SK-N-SH (cell line): ENCODE results near the gene TP73. TPM values are rescaled to one million over a fixed set of nuclear protein-coding genes. Genes with fewer than 3 reads are reported as not detected.

Experiments
- CTCF ChIA-PET: fragments of 300-600, 350-600 bp; formaldehyde crosslinking; extraction: SDS; loops from one replicate; lab custom pipeline; 2021; lab: Yijun Ruan, JAX
- POLR2A ChIA-PET: fragments of 350-600 bp; sonication (Branson Sonifier 250); formaldehyde crosslinking; extraction: SDS; loops from one replicate; lab custom pipeline; 2020; ENCODE audit warnings: antibody characterized with exemption, inconsistent platforms; lab: Yijun Ruan, JAX
- DNase-seq: peaks from one replicate; pipeline ENCODE4 v3.0.0; 2012
- H2AFZ ChIP-seq: fragments of 200-600 bp; sonication (generic); 2 replicates; pipeline ENCODE4 v1.8.1; 2016; ENCODE audit warnings: antibody characterized with exemption, mild to moderate bottlenecking, low read depth
- H3F3A ChIP-seq: fragments of 200-600 bp; sonication (generic); replicated peaks from 2 replicates; pipeline ENCODE3; 2016; ENCODE audit warnings: antibody characterized with exemption, mild to moderate bottlenecking; ENCODE audit not compliant: insufficient read depth
- H3K27ac ChIP-seq, 2 experiments: fragments of 200-500 bp in 1 of 2; fragments of 200-600 bp in 1 of 2; sonication (Bioruptor generic) in 1 of 2; sonication (generic), shearing (Covaris generic) in 1 of 2; 2 replicates each; pipeline versions ENCODE4 v1.5.1 to v1.6.1; 2014 to 2016; ENCODE audit warnings: low read depth in 2 of 2, inconsistent platforms in 1 of 2, low read length in 1 of 2, mild to moderate bottlenecking in 1 of 2, mixed read lengths in 1 of 2
- H3K27me3 ChIP-seq: fragments of 200-600 bp; sonication (generic), shearing (Covaris generic); 2 replicates; pipeline ENCODE4 v1.6.1; 2016; ENCODE audit warnings: mixed run types; ENCODE audit not compliant: insufficient read depth
- H3K36me3 ChIP-seq, 2 experiments: fragments of 200-500 bp in 1 of 2; fragments of 200-600 bp in 1 of 2; sonication (Bioruptor generic) in 1 of 2; sonication (generic) in 1 of 2; replicated peaks in 1 of 2; 2 replicates each; pipeline versions ENCODE3 to v1.5.1; 2014 to 2016; ENCODE audit warnings: low read length in 1 of 2, mild to moderate bottlenecking in 1 of 2; ENCODE audit not compliant: insufficient read depth in 2 of 2, control insufficient read depth in 1 of 2
- H3K4me1 ChIP-seq, 2 experiments: fragments of 200-500 bp in 1 of 2; fragments of 200-600 bp in 1 of 2; sonication (Bioruptor generic) in 1 of 2; sonication (generic), shearing (Covaris generic) in 1 of 2; 2 replicates each; pipeline versions ENCODE4 v1.5.1 to v1.6.1; 2014 to 2016; ENCODE audit warnings: low read depth in 1 of 2, low read length in 1 of 2, mixed run types in 1 of 2; ENCODE audit not compliant: insufficient read depth in 2 of 2, control insufficient read depth in 1 of 2
- H3K4me2 ChIP-seq: fragments of 200-600 bp; sonication (generic), shearing (Covaris generic); 2 replicates; pipeline ENCODE4 v1.6.1; 2017; ENCODE audit warnings: mixed run types
- H3K4me3 ChIP-seq, 2 experiments: fragments of 200-500 bp in 1 of 2; fragments of 200-600 bp in 1 of 2; sonication (Bioruptor generic) in 1 of 2; sonication (generic), shearing (Covaris generic) in 1 of 2; 2 replicates each; pipeline versions ENCODE4 v1.5.1 to v1.8.1; 2014 to 2016; ENCODE audit warnings: low read depth in 2 of 2, inconsistent platforms in 1 of 2, low read length in 1 of 2, mild to moderate bottlenecking in 1 of 2, mixed read lengths in 1 of 2, moderate library complexity in 1 of 2
- H3K79me2 ChIP-seq: fragments of 200-600 bp; sonication (generic); 2 replicates; pipeline ENCODE4 v1.8.1; 2017; ENCODE audit warnings: mild to moderate bottlenecking; ENCODE audit not compliant: insufficient read depth
- H3K9ac ChIP-seq: fragments of 200-600 bp; sonication (generic); 2 replicates; pipeline ENCODE4 v1.6.1; 2017; ENCODE audit warnings: mixed run types
- H3K9me2 ChIP-seq: fragments of 200-600 bp; sonication (generic); 2 replicates; pipeline ENCODE4 v1.6.1; 2017; ENCODE audit warnings: mixed run types
- H3K9me3 ChIP-seq: fragments of 200-600 bp; sonication (generic); 2 replicates; pipeline ENCODE4 v1.6.1; 2017; ENCODE audit warnings: mixed run types, mild to moderate bottlenecking, moderate library complexity
- H4K20me1 ChIP-seq: fragments of 200-600 bp; sonication (generic); 2 replicates; pipeline ENCODE4 v1.6.1; 2017; ENCODE audit warnings: mild to moderate bottlenecking, mixed run types; ENCODE audit not compliant: insufficient read depth
- CHD2 ChIP-seq: fragments of 150-350 bp; IDR thresholded peaks from 2 replicates; pipeline ENCODE4 v1.6.1; 2018; ENCODE audit warnings: low read length; ENCODE audit not compliant: partially characterized antibody
- ELF1 ChIP-seq: IDR thresholded peaks from 2 replicates; pipeline ENCODE4 v1.4.0; 2012
- EZH2phosphoT487 ChIP-seq: fragments of 200-600 bp; sonication (generic); IDR thresholded peaks from 2 replicates; pipeline ENCODE4 v1.6.1; 2017; ENCODE audit warnings: low read depth, mixed run types, mild to moderate bottlenecking, antibody characterized with exemption, moderate library complexity, borderline replicate concordance
- FOXJ3 ChIP-seq: sonication (generic); formaldehyde crosslinking; IDR thresholded peaks from 2 replicates; pipeline ENCODE4 v1.5.1; 2020; ENCODE audit warnings: mild to moderate bottlenecking, missing genetic modification reagents
- FOXM1 ChIP-seq: IDR thresholded peaks from 2 replicates; pipeline ENCODE4 v1.4.0; 2012; ENCODE audit warnings: low read depth, mild to moderate bottlenecking
- GATA2 ChIP-seq: sonication (generic); formaldehyde crosslinking; IDR thresholded peaks from 2 replicates; pipeline ENCODE4 v1.5.0; 2020; ENCODE audit warnings: mild to moderate bottlenecking, missing genetic modification reagents
- MEF2A ChIP-seq: IDR thresholded peaks from 2 replicates; pipeline ENCODE4 v1.4.0; 2012; ENCODE audit warnings: low read depth, borderline replicate concordance
- MXI1 ChIP-seq: IDR thresholded peaks from 2 replicates; pipeline ENCODE4 v1.6.1; 2012; ENCODE audit warnings: mild to moderate bottlenecking, low read depth, low read length, improper control_type of control experiment
- NRF1 ChIP-seq: IDR thresholded peaks from 2 replicates; pipeline ENCODE4 v1.6.1; 2012; ENCODE audit warnings: low read depth, mild to moderate bottlenecking, low read length
- PBX3 ChIP-seq: IDR thresholded peaks from 2 replicates; pipeline ENCODE4; 2012
- RAD21 ChIP-seq: IDR thresholded peaks from 2 replicates; pipeline ENCODE4 v1.6.1; 2012; ENCODE audit warnings: mild to moderate bottlenecking, low read length
- RFX5 ChIP-seq: IDR thresholded peaks from 2 replicates; pipeline ENCODE4 v1.6.1; 2012; ENCODE audit warnings: mild to moderate bottlenecking, improper control_type of control experiment, low read length
- SIN3A ChIP-seq: IDR thresholded peaks from 2 replicates; pipeline ENCODE4 v1.6.1; 2012; ENCODE audit warnings: low read depth, mild to moderate bottlenecking, low read length, moderate library complexity, borderline replicate concordance
- TEAD4 ChIP-seq: IDR thresholded peaks from 2 replicates; pipeline ENCODE4 v1.4.0; 2012; ENCODE audit warnings: mild to moderate bottlenecking, borderline replicate concordance; ENCODE audit not compliant: insufficient read depth
- ZBTB33 ChIP-seq: IDR thresholded peaks from 2 replicates; pipeline ENCODE4 v1.4.0; 2012; ENCODE audit warnings: low read depth, borderline replicate concordance
- WGBS: methylation state at CpG from one replicate; pipeline ENCODE4 v1.1.6; 2017; ENCODE audit warnings: low lambda C conversion rate; 5-methylcytosine and 5-hydroxymethylcytosine counted together
- polyA plus RNA-seq, 3 experiments: library from polyadenylated mRNA; depleted of rRNA; stranded (reverse); fragments of >200 nt; gene quantifications; 2 replicates each; pipeline ENCODE4 v1.2.3, GENCODE V29; 2012

Gene TP73
- polyA plus RNA-seq, 1 of the 3 experiments (the other 2 are of a cell fraction) = 0.64 TPM

GRCh38 chr1:3656450-3657095 lies 4.3 kb downstream of the TP73 start:
- H4K20me1 ChIP-seq = no peaks in the 10 kb centered on the region
- no peak overlapping the region for H3K27ac ChIP-seq
- CTCF ChIA-PET = interaction anchor here (1.2 to 1.5 kb wide), 3 partner anchors 39 to 203 kb away, joined by 3 to 5 read pairs (median 3); no protein-coding TSS in a partner anchor
- peaks cover 4% of the 10 kb centered on the region; the same call in 1 of the 2 replicates for H3K27me3 ChIP-seq
- peaks cover 0 to 2% of the 10 kb centered on the region in 2 experiments; a peak in 1 of 4 replicates for H3K4me1 ChIP-seq
- no peaks in the 10 kb centered on the region for H3K9me2 ChIP-seq
- no peak overlapping the region for H3K4me2 ChIP-seq
- no peak for DNase-seq
- POLR2A ChIA-PET = no interaction called here
- TF ChIP-seq RAD21 (no peak), TEAD4 (no peak), FOXJ3 (CRISPR knock-in tag) (no peak), FOXM1 (no peak), EZH2phosphoT487 (no peak), PBX3 (no peak), NRF1 (no peak), CHD2 (no peak)
- no peak overlapping the region for H3K9ac ChIP-seq
- H3K4me3 ChIP-seq = no peak overlapping the region
- no peak overlapping the region for H2AFZ ChIP-seq
- H3K9me3 ChIP-seq = no peaks in the 10 kb centered on the region
- H3F3A ChIP-seq = no peaks in the 10 kb centered on the region
- 80% methylated on average over 11 of the region's 13 CpGs for WGBS
- H3K36me3 ChIP-seq = no peaks in the 10 kb centered on the region
- no peaks in the 10 kb centered on the region for H3K79me2 ChIP-seq

GRCh38 chr1:3657096-3657475 lies 4.8 kb downstream of the TP73 start:
- CTCF ChIA-PET = no interaction called here
- POLR2A ChIA-PET = no interaction called here
- TF ChIP-seq MXI1 = no peak
- no peak for TF ChIP-seq SIN3A
- no peak for TF ChIP-seq RAD21
- no peak for TF ChIP-seq ELF1
- no peak for TF ChIP-seq GATA2
- TF ChIP-seq MEF2A = no peak
- TF ChIP-seq RFX5 = no peak
- TF ChIP-seq ZBTB33 = no peak

More at GRCh38 chr1:3657096-3657475, 4.8 kb downstream of the TP73 start:
- no peak for DNase-seq
- WGBS = 50% methylated on average over 2 of the region's 6 CpGs
- Histone ChIP-seq H3K79me2 (no peaks in the 10 kb centered on the region), H3K27me3 (peaks cover 4% of the 10 kb centered on the region; the same call in 1 of the 2 replicates), H3K4me1 (peaks cover 0 to 2% of the 10 kb centered on the region in 2 experiments; a peak in 1 of 4 replicates), H4K20me1 (no peaks in the 10 kb centered on the region), H3K9me2 (no peaks in the 10 kb centered on the region), H3K9me3 (no peaks in the 10 kb centered on the region), H3K9ac (no peak overlapping the region), H2AFZ (no peak overlapping the region), H3K4me3 (no peak overlapping the region), H3K36me3 (no peaks in the 10 kb centered on the region), H3K27ac (no peak overlapping the region), H3F3A (no peaks in the 10 kb centered on the region), H3K4me2 (no peak overlapping the region)
